ENCODE data around the gene TMEM158. TPM values are rescaled to one million over a fixed set of nuclear protein-coding genes. Genes with fewer than 3 reads are reported as not detected.

Gene TMEM158
- total RNA-seq, 6 donors from 2014 or later, result 0.76 to 3.8 (median 1.7) TPM; not detected in 3

GRCh38 chr3:45199837-45200648, 26.0 kb downstream of the TMEM158 start:
- ATAC-seq (ENCODE audit: low FRiP score in 2 of 2) (peak; percentile 66 to 71), DNase-seq (peak in 1 of 2 donors; percentile 32)
- WGBS, 2 donors, result 69 to 71% methylated on average over 8 of the region's 8 CpGs

DNA sequence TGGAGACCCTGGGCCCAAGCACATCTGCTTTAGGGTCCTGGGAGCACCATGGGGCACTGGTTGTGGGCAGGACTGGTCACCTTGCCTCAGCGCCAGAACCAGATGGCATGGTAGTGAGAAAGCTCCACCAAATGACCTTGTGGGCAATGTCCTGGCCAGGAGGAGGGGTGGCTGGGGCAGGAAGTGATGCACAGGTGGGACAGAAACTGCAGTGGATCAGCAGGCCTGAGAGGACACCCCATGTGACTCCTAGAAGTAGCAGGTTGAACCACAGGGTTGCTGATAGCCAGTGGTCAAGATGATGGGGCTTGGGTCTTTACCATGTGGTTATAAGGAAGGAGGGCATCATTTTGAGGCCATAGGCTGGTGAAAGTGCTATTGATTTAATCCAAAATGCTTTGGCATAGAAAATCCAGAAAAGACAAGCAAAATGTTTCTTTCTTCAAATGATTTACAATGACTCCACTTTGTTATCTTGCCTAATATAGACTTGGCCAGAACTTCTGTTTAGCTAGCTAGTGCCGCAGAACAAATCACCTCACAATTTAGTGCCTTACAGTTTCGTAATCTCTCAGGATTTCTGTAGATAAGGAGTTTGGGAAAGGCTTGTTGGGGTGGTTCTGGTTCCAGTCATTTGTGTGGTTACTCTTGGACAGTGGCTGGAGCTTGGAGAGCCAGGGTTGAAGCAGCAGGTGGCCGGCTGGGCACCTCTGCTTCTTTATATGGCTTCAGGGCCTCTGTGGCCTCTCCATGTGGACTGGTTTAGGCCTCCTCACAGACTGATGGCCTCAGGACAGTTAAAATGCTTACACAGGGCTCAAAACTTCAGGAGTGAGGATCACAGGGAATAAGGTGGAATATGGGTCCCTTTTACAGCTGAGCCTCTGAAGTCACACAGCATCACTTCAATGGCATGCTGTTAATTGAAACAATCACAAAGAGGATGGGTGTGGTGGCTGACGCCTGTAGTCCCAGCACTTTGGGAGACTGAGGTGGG, 27.5 kb downstream of the TMEM158 start:
- H3K4me3 ChIP-seq, result no peak overlapping the region
- ATAC-seq (ENCODE audit: low FRiP score in 2 of 2) (no peak), DNase-seq (no peak)
- H3K27me3 ChIP-seq, result no peaks in the 10 kb centered on the region
- H3K9me3 ChIP-seq, result no peaks in the 10 kb centered on the region
- TF ChIP-seq, protein P1, sequence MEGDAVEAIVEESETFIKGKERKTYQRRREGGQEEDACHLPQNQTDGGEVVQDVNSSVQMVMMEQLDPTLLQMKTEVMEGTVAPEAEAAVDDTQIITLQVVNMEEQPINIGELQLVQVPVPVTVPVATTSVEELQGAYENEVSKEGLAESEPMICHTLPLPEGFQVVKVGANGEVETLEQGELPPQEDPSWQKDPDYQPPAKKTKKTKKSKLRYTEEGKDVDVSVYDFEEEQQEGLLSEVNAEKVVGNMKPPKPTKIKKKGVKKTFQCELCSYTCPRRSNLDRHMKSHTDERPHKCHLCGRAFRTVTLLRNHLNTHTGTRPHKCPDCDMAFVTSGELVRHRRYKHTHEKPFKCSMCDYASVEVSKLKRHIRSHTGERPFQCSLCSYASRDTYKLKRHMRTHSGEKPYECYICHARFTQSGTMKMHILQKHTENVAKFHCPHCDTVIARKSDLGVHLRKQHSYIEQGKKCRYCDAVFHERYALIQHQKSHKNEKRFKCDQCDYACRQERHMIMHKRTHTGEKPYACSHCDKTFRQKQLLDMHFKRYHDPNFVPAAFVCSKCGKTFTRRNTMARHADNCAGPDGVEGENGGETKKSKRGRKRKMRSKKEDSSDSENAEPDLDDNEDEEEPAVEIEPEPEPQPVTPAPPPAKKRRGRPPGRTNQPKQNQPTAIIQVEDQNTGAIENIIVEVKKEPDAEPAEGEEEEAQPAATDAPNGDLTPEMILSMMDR (IDR thresholded peaks at IDR 0.05), result no peak
- peaks cover 0 to 6% (median 2%) of the 10 kb centered on the region in 4 donors for H3K4me1 ChIP-seq
- H3K36me3 ChIP-seq, result no peaks in the 10 kb centered on the region
- 76 to 78% methylated on average over 5 of the region's 5 CpGs for WGBS, 2 donors
- no peak overlapping the region for H3K27ac ChIP-seq

More at GRCh38 chr3:45199837-45200648, 26.0 kb downstream of the TMEM158 start:
- Histone ChIP-seq H3K9me3 (no peaks in the 10 kb centered on the region), H3K36me3 (no peaks in the 10 kb centered on the region), H3K27me3 (no peaks in the 10 kb centered on the region), H3K27ac (no peak overlapping the region), H3K4me3 (no peak overlapping the region), H3K4me1 (peaks cover 0 to 6% (median 2%) of the 10 kb centered on the region in 4 donors)
- TF ChIP-seq POLR2A (IDR thresholded peaks at IDR 0.05), result no peak

DNA sequence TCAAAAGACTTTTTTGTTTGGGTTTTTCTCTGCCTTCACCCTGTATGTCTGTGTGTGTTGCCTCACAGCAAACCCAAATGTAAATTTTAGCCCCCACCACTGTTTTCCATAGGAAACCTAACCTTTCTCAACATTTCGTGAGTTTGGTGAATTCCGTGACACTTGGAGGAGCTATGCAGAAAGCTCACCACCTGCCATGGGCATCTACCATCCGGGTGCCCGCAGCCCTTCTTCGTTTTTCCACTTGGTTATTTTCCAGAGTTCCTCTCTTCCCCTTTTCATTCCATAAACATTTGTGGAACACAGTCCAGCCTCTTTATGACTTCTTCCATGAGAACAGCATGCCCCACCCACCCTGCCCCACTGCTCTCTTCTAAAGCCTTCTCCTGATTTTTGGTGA, 31.3 kb downstream of the TMEM158 start:
- Histone ChIP-seq H3K4me3 (no peak overlapping the region), H3K36me3 (no peaks in the 10 kb centered on the region), H3K9me3 (no peaks in the 10 kb centered on the region), H3K27me3 (no peaks in the 10 kb centered on the region), H3K27ac (no peak overlapping the region), H3K4me1 (peaks cover 0 to 6% (median 1%) of the 10 kb centered on the region in 4 donors)
- ATAC-seq (ENCODE audit: low FRiP score in 2 of 2), result no peak
- DNase-seq, result no peak
- TF ChIP-seq POLR2A (IDR thresholded peaks at IDR 0.05) (no peak), EP300 (IDR thresholded peaks at IDR 0.05) (no peak), POLR2AphosphoS5 (IDR thresholded peaks at IDR 0.05) (no peak)
- TF ChIP-seq, protein P1 (IDR thresholded peaks at IDR 0.05), result no peak
- 88 to 92% methylated on average over 5 of the region's 5 CpGs for WGBS, 2 donors

DNA sequence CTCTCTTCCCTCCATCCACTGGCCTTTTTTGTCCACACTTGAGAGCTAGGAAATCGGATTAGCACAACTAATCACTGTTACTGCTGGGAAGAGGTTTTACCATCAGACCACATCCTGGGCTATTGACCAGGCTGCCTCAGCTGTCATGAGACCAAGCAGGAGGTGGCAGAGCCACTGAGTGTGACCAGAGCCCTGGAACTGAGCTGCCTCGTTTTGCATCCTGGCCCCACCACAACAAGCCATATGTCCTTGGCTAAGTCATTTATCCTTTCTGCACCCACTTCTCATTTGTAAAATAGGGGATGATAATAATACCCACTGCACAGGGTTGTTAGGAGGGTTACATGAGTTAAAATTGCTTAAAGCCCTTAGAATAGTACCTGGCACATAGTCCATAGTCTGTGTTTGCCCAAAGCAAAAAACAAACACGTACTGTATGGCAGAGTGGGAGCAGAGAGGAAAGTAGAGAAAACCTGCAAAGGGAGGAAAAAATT, 34.1 kb downstream of the TMEM158 start:
- Histone ChIP-seq H3K9me3 (no peaks in the 10 kb centered on the region), H3K27ac (no peak overlapping the region), H3K36me3 (no peaks in the 10 kb centered on the region), H3K4me1 (no peaks in the 10 kb centered on the region), H3K27me3 (no peaks in the 10 kb centered on the region), H3K4me3 (no peak overlapping the region)
- ATAC-seq (ENCODE audit: low FRiP score in 2 of 2), result no peak
- no peak for DNase-seq
- TF ChIP-seq POLR2AphosphoS5 (IDR thresholded peaks at IDR 0.05), result no peak
- no peak for TF ChIP-seq EP300 (IDR thresholded peaks at IDR 0.05)
- TF ChIP-seq, protein P1 (IDR thresholded peaks at IDR 0.05), result no peak
- no peak for TF ChIP-seq POLR2A (IDR thresholded peaks at IDR 0.05)
- 44 to 55% methylated on average over 3 of the region's 3 CpGs for WGBS, 2 donors

GRCh38 chr3:45191424-45191823, 34.7 kb downstream of the TMEM158 start:
- DNase-seq, result no peak
- TF ChIP-seq POLR2AphosphoS5 (IDR thresholded peaks at IDR 0.05) (no peak), POLR2A (IDR thresholded peaks at IDR 0.05) (no peak), EP300 (IDR thresholded peaks at IDR 0.05) (no peak)
- TF ChIP-seq, protein P1 (IDR thresholded peaks at IDR 0.05), result no peak

More at GRCh38 chr3:45191424-45191823, 34.7 kb downstream of the TMEM158 start:
- Histone ChIP-seq H3K9me3 (no peaks in the 10 kb centered on the region), H3K4me3 (no peak overlapping the region), H3K27me3 (no peaks in the 10 kb centered on the region), H3K4me1 (no peaks in the 10 kb centered on the region), H3K27ac (no peak overlapping the region), H3K36me3 (no peaks in the 10 kb centered on the region)
- 94 to 98% methylated on average over 4 of the region's 4 CpGs for WGBS, 2 donors
- no peak for ATAC-seq (ENCODE audit: low FRiP score in 2 of 2)
